ENCODE results near the gene HSD17B12.
"Not testable (repeated sequence)": the region's sequence is repeated elsewhere in the genome, so short reads cannot be mapped to it uniquely, and the experiment has no call there.

HSD17B12 gene

GRCh38 chr11:43748095-43748494 lies 67.6 kb downstream of the HSD17B12 start:
- DNase-seq, result no peak

- no peak for DNase-seq
Observed at GRCh38 chr11:43751726-43752125, 71.2 kb downstream of the HSD17B12 start.

DNA sequence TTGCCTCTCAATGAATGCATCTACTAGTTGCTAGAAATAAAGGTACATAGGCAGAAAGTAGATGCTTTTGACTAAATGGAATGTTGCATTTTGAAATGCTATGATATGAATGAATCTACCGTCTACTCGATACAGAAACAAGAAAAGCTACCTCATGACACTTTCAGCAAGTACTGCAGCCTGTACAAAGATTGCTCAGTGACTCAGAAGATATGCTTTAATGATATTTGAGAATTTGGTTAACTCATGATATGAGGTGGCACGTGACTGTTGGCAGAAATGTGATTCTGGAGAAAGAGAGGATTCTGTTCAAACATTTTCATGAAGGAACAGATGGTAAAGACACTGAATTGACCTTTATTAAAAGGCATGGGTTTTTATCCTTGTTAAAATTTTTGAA lies 76.0 kb downstream of the HSD17B12 start:
- DNase-seq, result no peak

- DNase-seq, result no peak
Observed at GRCh38 chr11:43758927-43759326, 78.4 kb downstream of the HSD17B12 start.

- DNase-seq, result no peak
Observed at GRCh38 chr11:43760902-43761301, 80.4 kb downstream of the HSD17B12 start.

GRCh38 chr11:43765194-43765593 lies 84.7 kb downstream of the HSD17B12 start:
- no peak for DNase-seq

DNA sequence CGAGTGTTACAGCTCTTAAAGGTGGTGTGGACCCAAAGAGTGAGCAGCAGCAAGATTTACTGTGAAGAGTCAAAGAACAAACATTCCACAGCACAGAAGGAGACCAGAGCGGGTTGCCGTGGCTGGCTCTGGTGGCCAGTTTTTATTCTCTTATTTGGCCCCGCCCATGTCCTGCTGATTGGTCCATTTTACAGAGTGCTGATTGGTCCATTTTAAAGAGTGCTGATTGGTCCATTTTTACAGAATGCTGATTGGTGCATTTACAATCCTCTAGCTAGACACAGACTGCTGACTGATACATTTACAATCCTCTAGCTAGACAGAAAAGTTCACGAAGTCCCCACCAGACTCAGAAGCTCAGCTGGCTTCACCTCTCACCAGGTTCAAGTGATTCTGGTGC lies 88.1 kb downstream of the HSD17B12 start:
- not testable (repeated sequence) for DNase-seq

GRCh38 chr11:43770173-43770572 lies 89.6 kb downstream of the HSD17B12 start:
- no peak for DNase-seq

DNA sequence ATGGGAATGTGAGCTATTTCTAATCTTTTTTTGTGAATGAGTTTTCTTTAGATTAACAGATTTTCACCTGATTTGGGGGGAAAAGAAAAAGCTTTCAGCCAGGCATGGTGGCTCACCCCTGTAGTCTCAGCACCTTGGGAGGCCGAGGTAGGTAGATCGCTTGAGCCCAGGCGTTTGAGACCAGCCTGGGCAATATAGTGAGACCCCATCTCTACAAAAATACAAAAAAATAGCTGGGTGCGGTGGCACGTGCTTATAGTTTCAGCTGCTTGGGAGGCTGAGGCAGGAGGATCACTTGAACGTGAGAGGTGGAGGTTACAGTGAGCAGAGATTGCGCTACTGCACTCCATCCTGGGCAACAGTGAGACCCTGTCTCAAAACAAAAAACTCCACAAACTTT lies 92.2 kb downstream of the HSD17B12 start:
- no peak for DNase-seq

- DNase-seq, result no peak
Observed at GRCh38 chr11:43774786-43775185, 94.2 kb downstream of the HSD17B12 start.

- no peak for DNase-seq
Observed at GRCh38 chr11:43779306-43779705, 98.8 kb downstream of the HSD17B12 start.

DNA sequence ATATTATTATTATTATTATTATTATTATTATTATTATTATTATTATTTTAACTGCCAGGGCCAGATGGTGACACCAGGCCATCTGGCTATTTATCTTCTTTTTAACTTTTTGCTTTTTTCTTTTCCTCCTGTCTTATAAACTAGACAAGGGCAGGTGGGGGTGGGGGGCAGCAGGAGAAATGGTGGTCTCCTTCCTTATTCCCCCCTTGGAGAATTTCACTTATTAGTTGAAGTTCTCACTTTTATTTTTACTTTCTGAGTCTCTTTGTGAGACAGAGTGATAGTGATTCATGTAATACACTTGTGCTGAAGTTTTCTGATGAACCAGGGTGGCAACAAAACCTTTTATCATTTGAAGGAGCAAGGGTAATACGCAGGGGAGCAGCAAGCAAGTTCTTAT lies 103.8 kb downstream of the HSD17B12 start:
- no peak for DNase-seq

GRCh38 chr11:43784866-43785265 lies 104.3 kb downstream of the HSD17B12 start:
- DNase-seq, result no peak

DNA sequence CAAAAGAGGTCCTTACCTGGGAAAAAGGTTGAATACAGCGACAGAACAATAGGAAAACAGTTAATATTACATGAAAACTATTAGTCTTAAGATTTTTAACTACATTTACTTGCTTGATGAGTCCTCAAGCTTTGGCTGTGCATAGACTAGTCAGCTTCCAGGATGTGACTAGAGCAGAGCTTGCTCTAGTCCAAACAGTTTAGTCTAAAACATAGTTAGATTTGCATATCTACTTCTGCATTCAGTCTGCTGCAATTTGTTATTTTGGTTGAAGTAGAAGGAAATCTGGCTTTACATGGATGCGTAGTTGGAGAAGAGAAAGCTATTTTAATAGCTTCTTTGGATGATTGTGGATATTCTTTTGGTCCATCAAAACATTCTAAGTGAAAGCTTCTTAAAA lies 104.8 kb downstream of the HSD17B12 start:
- no peak for DNase-seq

- DNase-seq, result no peak
Observed at GRCh38 chr11:43786016-43786415, 105.5 kb downstream of the HSD17B12 start.

GRCh38 chr11:43787824-43788223 lies 107.3 kb downstream of the HSD17B12 start:
- DNase-seq, result no peak

GRCh38 chr11:43788421-43788820 lies 107.9 kb downstream of the HSD17B12 start:
- no peak for DNase-seq

- DNase-seq, result no peak
Observed at GRCh38 chr11:43789700-43790443, 109.3 kb downstream of the HSD17B12 start.

- DNase-seq, result no peak
Observed at GRCh38 chr11:43790444-43790794, 109.9 kb downstream of the HSD17B12 start.

- no peak for DNase-seq
Observed at GRCh38 chr11:43797337-43797736, 116.8 kb downstream of the HSD17B12 start.

GRCh38 chr11:43797866-43798265 lies 117.3 kb downstream of the HSD17B12 start:
- DNase-seq, result no peak

- DNase-seq, result no peak
Observed at GRCh38 chr11:43802509-43802908, 122.0 kb downstream of the HSD17B12 start.

DNA sequence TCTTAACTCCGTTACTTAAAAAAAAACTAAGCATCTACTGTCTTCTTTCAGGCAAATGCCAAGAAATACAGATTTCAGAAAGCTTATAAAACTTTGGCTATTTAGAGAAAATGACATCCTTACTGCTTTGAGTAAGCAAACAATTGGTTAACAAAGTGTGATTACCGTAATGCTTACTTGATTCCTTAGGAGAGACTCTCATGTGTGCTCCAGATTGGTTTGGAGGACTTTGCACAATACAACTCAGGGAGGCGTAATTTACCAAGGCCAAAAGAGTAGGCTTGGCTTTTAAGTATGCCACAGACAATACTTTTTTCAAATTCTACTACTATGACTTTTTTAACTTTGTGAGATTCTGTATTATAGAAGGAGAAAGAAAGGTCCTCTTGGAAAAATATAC lies 123.2 kb downstream of the HSD17B12 start:
- DNase-seq, result no peak

DNA sequence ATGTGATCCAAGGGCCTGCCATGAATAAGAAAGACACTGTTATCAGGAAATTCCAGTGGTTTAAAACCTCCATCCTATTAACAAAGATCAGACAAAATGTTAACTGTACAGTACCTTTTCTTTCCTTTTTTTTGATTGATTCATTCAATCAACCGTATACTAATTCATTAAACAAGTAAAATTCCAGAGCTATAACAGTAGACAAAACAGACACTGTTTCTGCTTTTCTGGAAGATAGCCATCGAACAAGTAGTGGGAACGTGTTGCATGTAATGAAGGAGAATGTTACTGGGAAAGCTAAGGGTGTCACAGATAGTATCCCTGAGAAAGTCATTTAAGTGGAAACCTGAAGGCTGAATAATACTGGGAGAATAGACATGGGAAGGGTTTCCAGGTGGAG lies 126.4 kb downstream of the HSD17B12 start:
- DNase-seq, result no peak

GRCh38 chr11:43810929-43811596 lies 130.5 kb downstream of the HSD17B12 start:
- no peak for DNase-seq

Measured in NCI-H774 (cell line).